ENCODE results near the gene RSPH3.
A peak's percentile ranks its signal among the peaks of the same experiment; 100 is the strongest.
"Not testable (repeated sequence)": the region's sequence is repeated elsewhere in the genome, so short reads cannot be mapped to it uniquely, and the experiment has no call there.

The RSPH3 gene

GRCh38 chr6:158972241-158973233, 27.5 kb downstream of the RSPH3 start:
- DNase-seq (ENCODE audit: low read depth), result peak; percentile 31

- no peak for DNase-seq (ENCODE audit: low read depth)
Observed at GRCh38 chr6:158970640-158971275, 29.2 kb downstream of the RSPH3 start.

DNA sequence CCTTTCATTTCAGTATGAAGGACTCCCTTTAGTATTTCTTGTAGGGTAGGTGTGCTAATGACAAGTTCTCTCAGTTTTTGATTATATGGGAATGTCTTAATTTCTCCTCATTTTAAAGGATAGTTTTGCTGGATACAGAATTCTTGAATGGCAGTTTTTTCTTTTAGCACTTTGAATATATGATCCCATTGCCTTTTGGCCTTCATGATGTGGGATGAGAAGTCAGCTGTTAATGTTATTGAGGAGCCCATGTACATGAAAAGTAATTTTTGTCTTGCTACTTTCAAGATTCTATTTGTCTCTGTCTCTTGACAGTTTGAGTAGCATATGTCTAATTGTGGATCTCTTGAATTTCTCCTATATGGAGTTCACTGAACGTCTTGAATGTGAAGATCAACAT, 30.9 kb downstream of the RSPH3 start:
- DNase-seq (ENCODE audit: low read depth), result no peak

DNA sequence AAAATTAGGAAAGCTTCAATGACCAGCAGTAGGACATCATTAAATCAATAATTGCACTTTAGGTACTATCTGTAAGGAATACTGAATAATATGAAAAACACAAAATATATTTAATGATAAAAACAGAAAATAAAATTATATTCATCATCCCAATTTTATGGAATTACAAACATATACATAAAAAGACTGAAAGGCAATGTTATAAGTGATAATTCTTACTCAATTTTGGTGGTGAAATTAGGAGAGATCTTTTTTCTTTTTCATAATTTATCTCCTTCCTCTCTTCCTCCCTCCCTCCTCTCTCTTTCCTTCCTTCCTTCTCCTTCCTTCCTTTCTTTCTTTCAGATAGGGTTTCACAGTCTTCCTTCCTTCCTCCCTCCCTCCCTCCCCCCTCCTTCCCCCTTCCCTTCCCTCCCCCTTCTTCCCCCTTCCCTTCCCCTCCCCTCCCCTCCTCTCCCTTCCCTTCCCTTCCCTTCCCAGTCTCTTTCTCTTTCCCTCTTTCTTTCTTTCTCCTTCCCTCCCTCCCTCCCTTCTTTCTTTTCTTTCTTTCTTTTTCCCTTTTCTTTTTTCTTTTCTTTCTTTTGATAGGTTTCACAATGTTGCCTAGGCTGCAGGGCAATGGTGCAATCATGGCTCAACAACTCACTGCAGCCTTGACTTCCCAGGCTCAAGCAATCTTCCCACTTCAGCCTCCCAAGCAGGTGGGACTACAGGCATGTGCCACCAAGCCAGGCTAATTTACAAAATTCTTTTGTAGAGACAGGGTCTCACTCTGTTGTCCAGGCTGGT, 36.8 kb downstream of the RSPH3 start:
- no peak for DNase-seq (ENCODE audit: low read depth)

DNA sequence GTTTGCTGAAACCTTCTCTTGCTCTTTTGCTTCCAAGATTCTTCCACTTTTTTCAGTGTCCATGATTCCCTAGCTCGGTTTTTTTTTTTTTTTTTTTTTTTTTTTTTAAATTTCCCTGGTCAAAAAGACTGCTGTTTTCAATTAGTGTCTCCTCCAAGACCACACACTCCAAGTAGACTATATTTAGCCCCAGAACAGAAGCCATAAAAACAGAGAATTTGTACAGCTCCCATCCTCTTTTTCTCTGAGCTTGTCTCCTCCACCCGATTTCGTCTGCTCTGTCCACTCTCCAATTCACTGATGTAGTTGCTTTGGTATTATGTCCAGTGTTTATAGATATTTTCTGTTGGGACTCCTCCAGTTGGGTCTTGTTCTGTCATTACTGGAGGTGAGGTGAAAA, 37.6 kb downstream of the RSPH3 start:
- DNase-seq (ENCODE audit: low read depth), result no peak

- DNase-seq (ENCODE audit: low read depth), result no peak
Observed at GRCh38 chr6:158960026-158960425, 40.0 kb downstream of the RSPH3 start.

DNA sequence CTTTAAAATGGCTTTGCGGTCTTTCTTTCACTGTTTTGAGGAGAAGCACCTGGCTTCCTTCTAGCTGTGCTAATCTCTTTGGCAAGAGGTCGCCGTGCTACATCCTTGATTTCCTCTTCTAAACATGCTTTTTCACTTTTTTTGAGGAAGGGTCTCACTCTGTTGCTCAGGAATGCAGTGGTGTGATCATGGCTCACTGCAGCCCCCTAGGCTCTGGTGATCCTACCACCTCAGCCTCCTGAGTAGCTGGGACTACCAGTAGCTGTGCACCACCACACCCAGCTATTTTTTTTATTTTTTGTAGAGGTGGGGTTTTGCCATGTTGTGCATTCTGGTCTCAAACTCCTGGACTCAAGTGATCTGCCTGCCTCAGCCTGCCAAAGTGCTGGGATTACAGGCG, 40.5 kb downstream of the RSPH3 start:
- DNase-seq (ENCODE audit: low read depth), result no peak

DNA sequence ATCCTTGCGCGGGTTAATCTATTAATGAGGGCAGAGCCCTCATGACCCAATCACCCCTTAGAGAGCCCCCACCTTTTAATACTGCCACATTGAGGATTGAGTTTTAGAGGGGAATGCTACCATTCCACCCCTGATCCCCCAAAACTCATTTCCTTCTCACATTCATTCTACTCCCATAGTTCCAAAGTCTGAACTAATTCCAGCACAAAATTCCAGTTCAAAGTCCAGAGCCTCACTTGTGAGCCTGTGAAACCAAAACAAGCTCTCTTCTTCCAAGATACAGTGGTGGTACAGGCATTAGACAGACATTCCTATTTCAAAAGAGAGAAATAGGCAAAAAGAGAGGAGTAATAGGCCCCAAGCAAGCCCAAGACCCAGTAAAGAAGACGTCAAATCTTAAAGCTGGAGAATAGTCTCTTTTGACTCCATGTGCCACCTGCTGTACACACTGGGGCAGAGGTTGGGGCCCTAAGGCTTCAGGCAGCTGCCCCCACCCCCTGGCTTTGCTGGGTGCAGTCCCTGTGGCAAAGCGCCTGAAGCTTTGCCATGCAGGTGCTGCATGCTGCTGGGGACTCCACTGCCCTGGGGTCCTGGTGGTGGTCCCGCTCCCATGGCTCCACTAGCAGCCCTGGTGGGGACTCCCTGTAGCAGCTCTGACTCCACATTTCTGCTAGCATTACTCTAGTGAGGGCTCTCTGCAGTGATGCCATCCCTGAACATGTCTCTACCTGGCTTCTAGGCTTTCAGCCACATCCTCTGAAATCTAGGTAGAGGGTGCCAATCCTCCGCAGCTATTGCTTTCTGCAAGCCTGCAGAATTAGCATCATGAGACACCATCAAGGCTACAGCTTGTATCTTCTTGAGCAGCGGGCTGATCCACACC, 41.3 kb downstream of the RSPH3 start:
- DNase-seq (ENCODE audit: low read depth), result no peak

GRCh38 chr6:158955255-158955654, 44.7 kb downstream of the RSPH3 start:
- no peak for DNase-seq (ENCODE audit: low read depth)

- no peak for DNase-seq (ENCODE audit: low read depth)
Observed at GRCh38 chr6:158954753-158955152, 45.2 kb downstream of the RSPH3 start.

DNA sequence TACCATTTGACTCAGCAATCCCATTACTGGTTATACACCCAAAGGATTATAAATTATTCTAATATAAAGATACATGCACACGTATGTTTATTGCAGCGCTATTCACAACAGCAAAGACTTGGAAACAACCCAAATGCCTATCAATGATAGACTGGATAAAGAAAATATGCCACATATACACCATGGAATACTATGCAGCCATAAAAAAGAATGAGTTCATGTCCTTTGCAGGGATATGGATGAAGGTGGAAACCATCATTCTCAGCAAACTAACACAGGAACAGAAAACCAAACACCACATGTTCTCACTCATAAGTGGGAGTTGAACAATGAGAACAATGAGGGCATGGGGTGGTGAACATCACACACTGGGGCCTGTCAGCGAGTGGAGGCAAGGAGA, 48.0 kb downstream of the RSPH3 start:
- not testable (repeated sequence) for DNase-seq (ENCODE audit: low read depth)

DNA sequence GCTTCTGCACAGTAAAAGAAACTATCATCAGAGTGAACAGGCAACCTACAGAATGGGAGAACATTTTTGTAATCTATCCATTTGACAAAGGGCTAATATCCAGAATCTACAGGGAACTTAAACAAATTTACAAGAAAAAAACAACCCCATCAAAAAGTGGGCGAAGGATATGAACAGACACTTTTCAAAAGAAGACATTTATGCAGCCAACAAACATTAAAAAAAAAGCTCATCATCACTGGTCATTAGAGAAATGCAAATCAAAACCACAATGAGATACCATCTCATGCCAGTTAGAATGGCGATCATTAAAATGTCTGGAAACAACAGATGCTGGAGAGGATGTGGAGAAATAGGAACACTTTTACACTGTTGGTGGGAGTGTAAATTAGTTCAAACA, 48.4 kb downstream of the RSPH3 start:
- not testable (repeated sequence) for DNase-seq (ENCODE audit: low read depth)

DNA sequence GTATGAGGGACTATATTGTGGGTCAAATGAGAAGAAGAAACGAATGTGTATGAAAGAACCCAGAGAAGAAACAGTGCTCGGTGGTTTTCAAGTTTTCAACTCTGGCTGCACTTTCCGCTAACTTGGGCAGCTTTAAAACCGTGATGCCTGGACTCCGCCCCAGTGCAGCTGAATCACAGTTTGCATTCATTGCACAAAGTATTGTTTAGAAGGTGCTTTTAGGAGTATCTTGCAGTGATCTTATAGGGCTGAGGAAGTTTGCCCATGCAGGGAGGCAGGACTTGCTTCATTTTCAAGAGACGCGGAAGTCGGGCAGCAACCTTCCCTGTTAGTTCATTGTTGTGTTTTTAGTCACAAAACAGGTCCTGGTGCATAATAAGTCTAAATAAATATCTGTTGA, 52.7 kb downstream of the RSPH3 start:
- no peak for DNase-seq (ENCODE audit: low read depth)

DNA sequence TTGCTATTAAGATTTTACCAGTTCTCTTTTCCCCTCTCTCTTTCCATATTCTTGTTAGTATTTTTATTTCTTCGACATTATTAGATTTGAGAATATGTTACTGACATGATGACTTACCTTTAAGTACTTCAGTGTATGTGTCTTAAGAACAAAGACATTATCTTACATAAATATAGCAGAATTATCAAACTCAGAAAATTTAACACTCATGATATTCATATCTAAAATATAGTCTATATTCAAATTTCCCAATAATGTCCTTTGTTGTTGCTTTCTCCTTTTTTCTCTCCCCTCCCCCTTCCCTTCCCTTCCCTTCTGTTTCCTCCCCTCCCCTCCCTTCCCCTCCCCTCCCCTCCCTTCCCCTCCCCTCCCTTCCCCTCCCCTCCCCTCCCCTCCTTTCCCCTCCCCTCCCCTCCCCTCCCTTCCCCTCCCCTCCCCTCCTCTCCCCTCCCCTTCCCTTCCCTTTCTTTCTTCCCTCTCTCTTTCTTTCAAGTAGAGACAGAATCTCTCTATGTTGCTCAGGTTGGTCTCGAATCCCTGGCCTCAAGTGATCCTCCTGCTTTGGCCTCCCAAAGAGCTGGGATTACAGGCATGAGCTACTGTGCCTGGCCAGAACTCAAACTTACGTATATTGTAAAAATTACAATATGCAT, 56.5 kb downstream of the RSPH3 start:
- DNase-seq (ENCODE audit: low read depth), result no peak

- DNase-seq (ENCODE audit: low read depth), result no peak
Observed at GRCh38 chr6:158942349-158942748, 57.7 kb downstream of the RSPH3 start.

GRCh38 chr6:158941246-158941645, 58.8 kb downstream of the RSPH3 start:
- DNase-seq (ENCODE audit: low read depth), result no peak

DNA sequence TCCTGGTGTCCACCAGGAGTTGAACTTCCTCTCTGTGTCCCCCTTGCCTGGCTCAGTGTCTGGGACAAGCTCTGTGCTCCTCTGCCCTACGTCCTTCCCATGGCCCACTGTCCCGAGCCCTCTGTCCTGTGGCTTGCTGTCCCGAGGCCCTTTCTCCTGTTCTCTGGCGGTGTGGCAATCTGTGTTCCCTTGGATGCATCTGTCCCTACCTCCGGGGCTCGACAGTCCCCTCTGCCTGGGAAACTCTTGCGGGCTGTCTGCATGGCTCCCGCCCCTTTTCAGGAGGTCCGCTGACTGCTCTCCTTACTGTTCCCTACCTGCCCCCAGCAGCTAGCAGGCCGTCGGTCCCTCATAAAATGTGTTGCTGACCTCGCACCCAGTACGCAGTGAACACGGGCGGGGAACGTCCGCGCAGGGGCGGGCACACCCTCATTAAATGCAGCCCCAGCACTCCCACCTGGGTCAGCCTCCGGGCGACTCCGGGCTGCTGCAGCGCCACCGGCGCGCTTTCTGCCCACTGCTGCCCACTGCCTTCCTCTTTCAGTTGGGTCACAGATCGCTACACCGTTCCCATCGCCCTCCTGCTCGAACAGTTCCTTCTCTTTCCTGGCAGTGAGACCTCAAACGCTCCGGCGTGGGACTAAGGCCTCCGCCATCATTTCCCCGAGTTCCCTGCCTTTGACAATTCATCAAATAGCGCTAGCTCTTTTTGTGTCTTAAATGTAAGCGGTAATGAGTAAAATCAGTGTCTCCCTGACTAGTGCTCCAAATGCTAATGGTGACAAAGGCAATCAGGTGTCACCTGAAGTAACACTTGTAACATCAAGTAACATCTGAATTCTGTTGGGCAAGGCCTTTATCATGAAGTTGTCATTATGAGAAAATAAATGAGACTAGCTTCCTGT, 60.5 kb downstream of the RSPH3 start:
- DNase-seq (ENCODE audit: low read depth), result no peak

DNA sequence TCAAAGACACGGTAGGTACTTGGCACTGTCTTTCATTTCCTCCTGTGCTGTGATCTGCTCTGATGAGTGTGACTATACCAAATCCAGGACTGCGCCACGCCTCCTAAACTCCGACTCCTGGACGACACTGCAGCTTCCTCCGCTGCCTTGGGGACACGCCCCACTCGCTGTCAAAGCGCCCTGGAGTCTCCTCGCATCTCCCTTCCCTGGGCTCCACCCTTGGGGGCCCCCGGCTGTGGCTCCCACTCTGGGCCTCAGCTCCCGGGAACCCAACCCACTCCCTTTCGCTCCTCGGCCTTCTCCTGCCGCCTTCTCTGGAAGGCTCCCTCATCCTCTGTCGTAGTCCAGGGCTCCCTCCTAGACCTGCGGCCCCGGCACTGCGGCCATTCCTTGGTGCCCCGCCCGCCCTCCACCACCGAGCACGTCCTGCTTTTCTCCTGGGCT, 61.2 kb downstream of the RSPH3 start:
- no peak for DNase-seq (ENCODE audit: low read depth)

GRCh38 chr6:158938220-158938619, 61.8 kb downstream of the RSPH3 start:
- no peak for DNase-seq (ENCODE audit: low read depth)

GRCh38 chr6:158934157-158934556, 65.8 kb downstream of the RSPH3 start:
- DNase-seq (ENCODE audit: low read depth), result no peak
